Measurements from ENCODE around the gene DAP. TPM values are rescaled to one million over a fixed set of nuclear protein-coding genes. Genes with fewer than 3 reads are reported as not detected.

DAP gene
- total and polyA plus RNA-seq, 2 of the 13 experiments (the other 11 are each of a cell fraction or from before 2014, with no cell fraction given) = 22.0 to 57.5 TPM

- intact Hi-C loops (cut with micrococcal nuclease; ENCODE audit: unreplicated experiment) (no loop called here), in situ Hi-C loops (cut with HindIII; ENCODE audit: extremely low pct_ligation_motif_present, low pct_unique_long_range_greater_than_20kb) (no loop called here)
- Histone ChIP-seq H3K4me2 (ENCODE audit: low read depth, low read length) (peak overlapping the region; percentile 45; the same call in 1 of the 2 replicates), H3K79me2 (ENCODE audit: insufficient read depth, low read length) (no peaks in the 10 kb centered on the region), H3K4me3 (replicated peaks in 1 of 3; ENCODE audit: insufficient read depth in 1 of 3, low read depth in 2 of 3, low read length in 3 of 3) (no peak overlapping the region; a peak in 1 of 6 replicates), H2AFZ (ENCODE audit: low read length) (no peak overlapping the region), H3K4me1 (ENCODE audit: insufficient read depth, low read length) (peaks cover 9% of the 10 kb centered on the region; the same call in 1 of the 2 replicates), H3K27me3 (ENCODE audit: control insufficient read depth in 1 of 2, insufficient read depth in 2 of 2, low read length in 2 of 2) (peaks cover 2 to 5% of the 10 kb centered on the region in 2 experiments; a peak in 3 of 5 replicates), H3K27ac (ENCODE audit: extremely low read length, insufficient read depth, low read length) (no peak overlapping the region), H4K20me1 (ENCODE audit: insufficient read depth, low read length) (no peaks in the 10 kb centered on the region), H3K9ac (ENCODE audit: insufficient read depth, low read depth, low read length) (no peak overlapping the region), H3K36me3 (replicated peaks in 1 of 2; ENCODE audit: control insufficient read depth in 1 of 2, insufficient read depth in 2 of 2, low read length in 2 of 2) (no peaks in the 10 kb centered on the region), H3K9me3 (ENCODE audit: low read length) (no peaks in the 10 kb centered on the region)
- ChIA-PET CTCF (ENCODE audit: low intra/inter-chr PET ratio, low total read pairs) (no interaction called here), POLR2A (no interaction called here)
- peak; percentile 88 for ATAC-seq
- BruUV-seq (replicated peaks) = no TSS peak
- WGBS (ENCODE audit: low lambda C conversion rate) = 10% methylated on average over 6 of the region's 13 CpGs
- FAIRE-seq = no peak
- DNase-seq (ENCODE audit: low spot score) = peak; percentile 15
- TF ChIP-seq ZNF589 (CRISPR knock-in tag; conservative IDR thresholded peaks at IDR 0.05) = no peak
- TF ChIP-seq ZBTB25 (CRISPR knock-in tag; IDR thresholded peaks at IDR 0.05) = no peak
- no peak for TF ChIP-seq FOXJ3 (CRISPR knock-in tag; IDR thresholded peaks at IDR 0.05; ENCODE audit: borderline replicate concordance)
- no peak for TF ChIP-seq RORA (CRISPR knock-in tag; IDR thresholded peaks at IDR 0.05)
- no peak for TF ChIP-seq MAFF (IDR thresholded peaks at IDR 0.05; ENCODE audit: low read depth, low read length)
- TF ChIP-seq FOXO4 (CRISPR knock-in tag; conservative IDR thresholded peaks at IDR 0.05) = no peak
- peak; percentile 26; the same call in 1 of the 2 replicates for TF ChIP-seq ARID5B (CRISPR knock-in tag; IDR thresholded peaks at IDR 0.05)
- no peak for TF ChIP-seq CCDC6 (CRISPR knock-in tag; IDR thresholded peaks at IDR 0.05)
- 0 out of 2 replicates have a peak, but pooled peaks have one; percentile 21 for TF ChIP-seq MED1 (CRISPR knock-in tag; IDR thresholded peaks at IDR 0.05)
- 0 out of 2 replicates have a peak, but pooled peaks have one; percentile 23 for TF ChIP-seq MYC (CRISPR knock-in tag; IDR thresholded peaks at IDR 0.05; ENCODE audit: borderline replicate concordance)
- no peak for TF ChIP-seq LCORL (IDR thresholded peaks at IDR 0.05)
- 0 out of 2 replicates have a peak, but pooled peaks have one; percentile 21 for TF ChIP-seq LCORL (CRISPR knock-in tag; IDR thresholded peaks at IDR 0.05)
- TF ChIP-seq ZNF652 (CRISPR knock-in tag; IDR thresholded peaks at IDR 0.05; ENCODE audit: borderline replicate concordance, low read depth) = no peak
- peak; percentile 35 for TF ChIP-seq ZNF687 (CRISPR knock-in tag; IDR thresholded peaks at IDR 0.05)
Observed at GRCh38 chr5:10663489-10664179, 97.4 kb downstream of the DAP start.

Measured in HepG2 (cell line).